Fibroblast of skin of left biceps (primary cell): ENCODE data around the gene ACAP2.
A peak's percentile ranks its signal among the peaks of the same experiment; 100 is the strongest.
"Not testable (repeated sequence)": the region's sequence is repeated elsewhere in the genome, so short reads cannot be mapped to it uniquely, and the experiment has no call there.

ENCODE experiments used
- DNase-seq, 2 experiments: peaks; one replicate each; pipeline ENCODE4 v3.0.0-alpha.2; 2013; ENCODE audit warnings: low read depth in 2 of 2

Gene ACAP2

DNA sequence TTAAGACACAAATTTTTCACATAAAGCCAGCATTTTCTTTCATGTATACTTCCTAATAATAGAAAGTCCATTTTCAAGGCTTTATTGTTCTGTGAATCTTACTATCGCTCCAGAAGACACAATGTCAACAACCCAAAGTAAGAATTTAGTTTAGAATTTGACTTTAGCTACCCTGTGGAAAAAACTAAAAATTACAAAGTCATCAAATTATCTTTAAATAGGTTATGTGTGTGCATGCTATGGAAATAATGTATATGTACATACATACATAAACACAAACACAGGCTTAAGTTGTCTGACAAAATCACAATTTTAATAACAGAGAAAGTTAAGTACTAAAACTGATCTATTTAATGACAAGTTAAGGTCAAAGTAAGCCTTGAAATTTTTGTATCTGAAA is 151.7 kb downstream of the ACAP2 start:
- DNase-seq, result no peak

DNA sequence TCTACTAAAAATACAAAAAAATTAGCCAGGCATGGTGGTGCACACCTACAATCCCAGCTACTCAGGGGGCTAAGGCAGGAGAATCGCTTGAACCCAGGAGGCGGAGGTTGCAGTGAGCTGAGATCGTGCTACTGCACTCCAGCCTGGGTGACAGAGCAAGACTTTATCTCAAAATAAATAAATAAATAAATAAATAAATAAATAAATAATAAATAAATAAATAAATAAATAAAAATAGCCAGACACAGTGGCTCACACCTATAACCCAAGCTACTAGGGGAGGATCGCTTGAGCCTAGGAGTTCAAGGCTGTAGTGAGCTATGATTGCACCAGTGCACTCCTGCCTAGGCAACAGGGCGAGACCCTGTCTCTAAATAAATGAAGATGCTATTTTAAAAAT is 152.2 kb downstream of the ACAP2 start:
- DNase-seq, result not testable (repeated sequence)

DNA sequence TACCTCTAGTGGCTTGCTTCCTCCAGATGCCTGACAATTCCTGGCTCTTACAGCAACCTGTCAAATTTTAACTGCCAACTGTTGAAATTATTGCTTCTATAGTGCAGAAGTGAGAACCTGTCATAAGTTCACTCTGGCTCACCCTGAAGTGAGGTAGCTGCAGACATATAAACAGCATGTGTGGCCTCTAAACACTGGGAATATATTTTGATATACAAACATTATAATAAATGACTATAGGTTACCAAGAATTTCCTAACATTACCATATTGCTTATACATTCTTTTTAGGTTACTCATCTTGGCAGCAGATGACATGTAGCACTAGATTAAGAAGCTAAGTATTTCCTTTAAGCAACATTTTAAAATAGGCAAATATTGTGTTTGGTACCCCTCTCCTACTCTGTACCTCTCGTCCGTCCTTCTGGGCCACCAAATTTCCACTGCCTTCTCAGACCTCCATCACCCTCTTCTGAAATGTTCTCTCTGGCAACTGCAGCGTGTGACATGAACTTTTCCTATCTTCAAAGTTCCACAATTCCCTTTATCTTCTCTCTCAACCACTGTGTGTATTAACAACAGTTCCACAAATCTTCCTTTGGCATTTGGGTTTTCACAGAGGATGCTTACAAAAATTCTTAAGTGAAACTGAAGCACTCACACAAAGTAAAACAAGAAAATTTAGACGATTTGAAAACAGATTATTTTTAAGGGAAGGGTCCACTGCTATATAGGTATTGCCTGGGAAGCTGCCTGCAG is 156.5 kb downstream of the ACAP2 start:
- DNase-seq, result peak; percentile 54 to 62

DNA sequence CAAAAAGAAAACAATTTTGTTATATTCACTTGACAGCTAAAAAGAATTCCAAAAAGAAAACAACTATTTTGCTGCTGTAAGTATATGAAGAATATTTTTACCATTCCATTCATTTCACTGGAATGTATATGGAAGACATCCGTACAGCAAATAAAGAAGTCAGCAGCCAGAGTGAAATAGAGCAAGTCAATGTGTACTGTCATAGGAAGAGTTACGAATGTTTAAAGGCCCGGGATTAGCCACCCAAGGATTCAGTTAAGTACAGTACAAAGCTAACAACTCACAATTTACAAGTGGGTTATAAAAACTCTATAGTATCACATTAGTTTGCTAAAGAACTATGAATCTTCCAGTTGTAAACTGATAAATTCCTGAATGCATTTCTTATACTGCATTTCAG is 157.4 kb downstream of the ACAP2 start:
- no peak for DNase-seq

GRCh38 chr3:195284842-195285241 is 158.0 kb downstream of the ACAP2 start:
- DNase-seq, result no peak

DNA sequence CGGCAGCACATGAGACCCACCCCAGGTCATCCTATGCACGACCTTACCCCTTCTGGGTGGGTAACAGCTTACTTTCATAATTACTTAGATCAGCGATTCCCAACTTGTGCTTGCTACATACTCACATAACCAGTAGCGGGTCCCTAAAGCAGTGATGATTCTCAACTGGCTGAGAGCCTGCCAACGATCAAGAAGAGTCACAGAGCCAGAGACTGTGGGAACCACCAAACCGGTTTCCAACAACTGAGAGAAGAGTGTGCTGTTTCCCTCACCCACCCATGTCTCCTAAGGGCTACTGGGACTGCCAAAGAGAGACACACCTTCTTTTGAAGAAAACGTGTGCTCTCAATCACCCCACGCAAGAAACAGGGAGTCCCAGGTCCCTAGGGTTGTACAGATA is 159.9 kb downstream of the ACAP2 start:
- no peak for DNase-seq

- DNase-seq, result no peak
These were observed 168.4 kb downstream of the ACAP2 start for GRCh38 chr3:195274259-195274966.

DNA sequence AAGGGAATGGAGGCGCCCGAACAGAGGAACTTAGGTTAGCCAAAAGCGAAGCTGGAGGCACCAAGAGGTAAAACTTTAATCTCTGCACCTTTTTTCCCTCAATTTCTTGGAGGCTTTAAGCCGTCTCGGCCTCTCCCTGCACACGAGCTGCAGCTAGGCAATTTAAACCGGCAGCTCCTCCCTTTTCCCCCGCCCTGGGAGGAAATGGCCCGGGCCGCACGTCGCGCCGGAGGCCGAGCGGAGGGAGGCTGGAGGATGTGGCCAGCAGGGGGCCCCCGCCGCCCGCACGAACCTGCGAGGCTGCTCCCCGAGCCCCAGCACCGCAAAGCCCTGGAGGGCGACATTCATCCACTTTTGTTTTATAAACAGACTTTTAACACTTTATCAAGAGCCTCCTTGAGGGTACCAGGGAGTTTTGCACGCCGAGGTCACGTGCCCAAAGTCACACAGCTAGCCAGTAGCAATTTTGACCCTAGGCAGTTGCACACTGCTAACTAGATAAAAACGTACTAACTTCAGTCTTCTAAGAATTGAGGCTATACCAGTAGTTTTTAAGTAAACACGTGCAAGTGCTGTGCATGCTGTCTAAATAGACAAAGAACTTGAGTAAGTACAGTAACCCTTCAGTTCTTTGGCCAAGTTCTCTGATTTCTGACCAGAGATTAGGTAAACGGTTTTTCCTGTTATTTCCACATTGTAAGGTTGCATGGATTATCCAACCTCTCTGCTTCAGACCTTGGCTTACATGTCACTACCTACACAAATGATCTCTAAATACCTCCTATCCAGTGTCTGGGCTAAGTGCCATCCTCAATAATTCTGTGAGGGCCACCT is 171.2 kb downstream of the ACAP2 start:
- peak; percentile 55 to 74 for DNase-seq

DNA sequence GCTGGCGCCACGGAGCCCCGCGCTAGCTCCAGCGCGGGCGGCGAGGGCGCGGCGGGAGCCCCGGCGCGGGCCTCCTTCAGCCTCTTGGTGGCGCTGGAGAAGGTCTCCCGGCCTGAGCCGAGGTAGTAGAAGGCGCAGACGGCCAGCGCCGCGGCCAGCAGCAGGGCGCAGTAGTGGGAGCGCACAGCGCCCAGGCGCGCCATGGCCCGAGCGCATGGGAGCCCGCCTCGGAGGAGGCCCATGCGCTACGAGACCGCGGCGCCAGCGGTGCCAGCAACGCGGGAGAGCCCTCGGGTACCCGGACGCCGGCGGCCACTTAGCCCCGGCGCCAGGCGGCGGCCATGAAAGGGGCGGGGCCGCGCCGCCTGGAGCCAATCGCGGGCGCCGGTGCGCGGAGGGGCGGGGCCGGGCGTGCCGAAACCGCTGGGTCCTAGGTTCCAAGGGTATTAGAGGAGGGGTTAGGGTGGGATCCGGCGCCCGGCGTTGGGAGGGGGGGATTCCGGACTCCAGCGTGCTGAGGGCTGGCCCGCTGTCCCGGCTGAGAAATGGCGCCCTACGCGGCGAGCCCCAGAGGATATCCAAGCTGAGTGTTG is 171.9 kb downstream of the ACAP2 start, which contains the start of gene XXYLT1:
XXYLT1 (minus strand) TSS at position 343 of the 593 bp plus-strand sequence; CDS start at position 242, 101 bp downstream.
- DNase-seq, result peak; percentile 71 to 75

DNA sequence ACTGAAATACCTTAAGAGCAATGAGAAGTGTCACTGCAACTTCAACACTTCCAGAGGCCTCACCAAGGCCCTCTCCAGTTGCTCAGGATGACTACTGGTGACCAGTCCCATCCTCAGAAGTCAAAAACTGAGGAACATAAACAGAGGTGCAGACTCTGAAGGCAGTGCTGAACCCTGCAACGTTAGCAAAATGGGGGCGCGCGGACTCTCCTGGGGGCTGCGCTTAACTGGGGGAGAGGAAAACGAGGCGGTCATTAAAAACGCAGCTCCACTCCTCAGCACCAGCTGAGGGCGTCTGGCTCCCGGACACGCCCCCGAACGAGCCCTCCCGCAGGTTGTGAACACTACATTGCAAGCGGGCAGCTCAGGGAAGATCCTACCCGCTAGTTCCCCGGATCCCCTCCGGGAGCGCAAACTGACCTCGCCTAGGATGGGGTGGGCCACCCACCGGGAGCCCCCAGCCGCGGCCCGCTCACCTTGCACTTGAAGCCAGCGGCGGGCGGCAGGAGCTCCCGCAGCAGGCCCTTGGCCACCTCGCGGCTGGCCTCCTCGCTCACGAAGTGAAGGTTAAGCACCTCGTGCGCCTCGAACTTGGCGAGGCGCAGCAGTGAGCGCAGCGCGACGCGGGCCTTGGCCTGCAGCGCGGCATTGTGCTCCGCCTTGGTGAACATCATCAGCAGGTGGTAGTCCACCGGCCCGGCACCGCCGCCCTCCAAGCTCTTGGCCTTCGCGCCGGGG is 172.6 kb downstream of the ACAP2 start:
- DNase-seq, result no peak

- DNase-seq, result no peak
These were observed 173.3 kb downstream of the ACAP2 start for GRCh38 chr3:195269375-195270078.

DNA sequence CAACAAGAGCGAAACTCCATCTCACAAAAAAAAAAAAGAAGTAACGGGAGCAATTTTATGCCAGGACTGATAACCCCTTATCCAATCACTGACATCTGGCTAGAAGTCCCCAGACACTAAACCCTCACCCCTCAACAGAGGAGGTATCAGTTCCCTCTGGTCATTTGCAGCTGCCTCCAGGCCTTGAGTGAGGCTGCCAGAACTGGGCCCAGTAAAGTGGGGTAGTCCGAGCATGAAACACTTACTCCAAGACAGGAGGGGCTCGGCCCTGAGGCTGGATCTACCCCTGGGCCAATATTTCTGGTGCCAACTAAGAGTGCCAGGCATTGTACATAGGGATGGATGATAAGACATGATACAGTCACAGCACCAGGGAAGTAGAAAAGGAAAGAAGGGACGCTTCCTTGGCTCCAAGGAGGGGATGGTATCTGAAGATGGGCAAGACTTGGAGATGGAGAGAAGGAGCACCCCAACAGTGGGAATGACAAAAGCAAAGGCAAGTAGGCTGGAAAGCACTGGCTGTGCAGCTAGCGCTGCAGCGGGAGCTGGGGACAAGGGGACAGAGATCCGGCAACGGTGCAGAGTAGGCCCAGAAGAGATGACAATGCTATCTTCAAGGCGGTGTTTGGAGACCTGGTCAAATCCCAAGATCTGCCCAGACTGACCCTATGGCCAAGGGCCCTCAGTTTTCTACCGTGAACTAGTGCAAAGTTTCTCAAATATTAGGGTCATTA is 174.1 kb downstream of the ACAP2 start:
- no peak for DNase-seq

DNA sequence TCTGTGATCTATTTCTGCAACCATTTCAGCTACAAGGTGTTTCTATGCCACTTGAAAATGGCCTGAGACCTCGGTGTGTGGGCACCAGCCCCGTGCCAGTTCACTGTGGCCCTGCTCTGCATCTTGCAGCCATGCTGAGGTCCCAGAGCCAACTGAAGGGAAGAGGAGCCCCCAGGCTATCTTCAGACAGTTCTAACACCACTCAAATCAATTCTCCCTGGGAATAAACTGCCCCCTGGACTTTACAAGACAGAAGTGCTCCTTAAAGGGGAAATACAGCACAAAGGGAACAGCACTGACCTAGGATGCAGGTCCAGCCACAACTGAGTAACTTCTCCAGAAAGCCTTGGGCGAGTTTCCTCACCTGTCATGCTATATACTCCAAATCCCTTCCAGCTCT is 175.7 kb downstream of the ACAP2 start:
- DNase-seq, result no peak

- DNase-seq, result no peak
These were observed 176.4 kb downstream of the ACAP2 start for GRCh38 chr3:195266428-195266827.

GRCh38 chr3:195265363-195265976 is 177.3 kb downstream of the ACAP2 start:
- DNase-seq, result no peak

- DNase-seq, result no peak
These were observed 178.8 kb downstream of the ACAP2 start for GRCh38 chr3:195263925-195264600.

- DNase-seq, result no peak
These were observed 179.5 kb downstream of the ACAP2 start for GRCh38 chr3:195263193-195263924.

- DNase-seq, result no peak
These were observed 180.9 kb downstream of the ACAP2 start for GRCh38 chr3:195261925-195262324.
